ENCODE measurements around the gene NFKB2. TPM values are rescaled to one million over a fixed set of nuclear protein-coding genes. Genes with fewer than 3 reads are reported as not detected.

The NFKB2 gene
- total RNA-seq, 2 experiments from 2014 or later: 241 to 242 TPM

GRCh38 chr10:102394801-102395399 is 605 bp upstream of the NFKB2 start:
- peak; percentile 75 for DNase-seq
- peak overlapping the region; percentile 94 for H3K4me3 Mint-ChIP-seq
- ChIA-PET POLR2A (interaction anchor here (0.7 to 7.9 kb wide), 18 partner anchors 9 to 280 kb away, joined by 3 to 84 read pairs (median 12); partner anchors contain the start of genes C10orf95, CUEDC2, FBXL15 and GBF1), CTCF (interaction anchor here (1.0 to 13.2 kb wide), 12 partner anchors 10 to 257 kb away, joined by 3 to 213 read pairs (median 9); partner anchors contain the start of genes CUEDC2, FBXL15 and SUFU)
- peaks cover 45% of the 10 kb centered on the region for H3K4me1 Mint-ChIP-seq (ENCODE audit: low read depth)
- H3K27me3 Mint-ChIP-seq: no peaks in the 10 kb centered on the region
- H3K27ac Mint-ChIP-seq: peak overlapping the region; percentile 99
- H3K36me3 Mint-ChIP-seq: peaks cover 48% of the 10 kb centered on the region
- intact Hi-C loops (cut with micrococcal nuclease): loop anchor here (1.0 to 5.0 kb wide), 12 partner anchors 26 to 277 kb away; partner anchors contain the start of genes ACTR1A, CUEDC2, GBF1 and NOLC1
- no peaks in the 10 kb centered on the region for H3K9me3 Mint-ChIP-seq

DNA sequence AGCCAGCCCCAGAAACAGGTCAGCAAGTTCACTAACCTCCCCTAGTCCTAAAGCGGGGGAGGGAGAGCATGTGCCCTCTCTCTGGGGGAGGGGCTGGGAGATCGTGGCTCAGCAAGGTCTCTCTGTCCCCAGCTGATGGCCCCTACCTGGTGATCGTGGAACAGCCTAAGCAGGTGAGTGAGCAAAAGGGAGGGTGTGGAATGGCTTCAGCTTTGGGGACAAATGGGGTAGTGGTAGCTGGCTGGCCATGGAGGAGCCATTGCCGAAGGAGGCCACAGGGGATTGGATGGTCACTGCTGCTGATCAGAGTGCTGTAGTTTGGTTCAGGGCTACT is 779 bp downstream of the NFKB2 start:
- CTCF ChIA-PET: interaction anchor here (0.8 to 13.2 kb wide), 8 partner anchors 9 to 169 kb away, joined by 3 to 213 read pairs (median 28); partner anchors contain the start of gene FBXL15
- intact Hi-C loops (cut with micrococcal nuclease): no loop called here
- peak overlapping the region; percentile 99 for H3K27ac Mint-ChIP-seq
- no peaks in the 10 kb centered on the region for H3K9me3 Mint-ChIP-seq
- H3K27me3 Mint-ChIP-seq: no peaks in the 10 kb centered on the region
- DNase-seq: peak; percentile 33
- peak overlapping the region; percentile 94 for H3K4me3 Mint-ChIP-seq
- peaks cover 52% of the 10 kb centered on the region for H3K4me1 Mint-ChIP-seq (ENCODE audit: low read depth)
- POLR2A ChIA-PET: interaction anchor here (1.0 to 7.9 kb wide), 9 partner anchors 9 to 244 kb away, joined by 3 to 84 read pairs (median 12); partner anchors contain the start of genes CUEDC2, FBXL15 and NOLC1
- H3K36me3 Mint-ChIP-seq: peaks cover 58% of the 10 kb centered on the region

DNA sequence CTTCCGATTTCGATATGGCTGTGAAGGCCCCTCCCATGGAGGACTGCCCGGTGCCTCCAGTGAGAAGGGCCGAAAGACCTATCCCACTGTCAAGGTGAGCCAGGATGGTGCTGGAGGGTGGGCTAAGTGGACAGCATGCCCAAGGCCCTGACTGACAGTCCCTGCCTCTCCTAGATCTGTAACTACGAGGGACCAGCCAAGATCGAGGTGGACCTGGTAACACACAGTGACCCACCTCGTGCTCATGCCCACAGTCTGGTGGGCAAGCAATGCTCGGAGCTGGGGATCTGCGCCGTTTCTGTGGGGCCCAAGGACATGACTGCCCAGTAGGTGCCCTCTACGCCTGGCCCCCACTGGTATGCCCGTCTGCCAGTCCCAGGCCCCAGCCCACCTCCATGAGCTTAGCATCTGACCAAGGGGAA is 1.2 kb downstream of the NFKB2 start:
- ChIA-PET CTCF (interaction anchor here (0.8 to 13.2 kb wide), 6 partner anchors 8 to 165 kb away, joined by 3 to 213 read pairs (median 28); partner anchors contain the start of gene FBXL15), POLR2A (interaction anchor here (1.1 to 7.9 kb wide), 4 partner anchors 9 to 244 kb away, joined by 4 to 84 read pairs (median 20); partner anchors contain the start of genes CUEDC2, FBXL15 and NOLC1)
- intact Hi-C loops (cut with micrococcal nuclease): no loop called here
- H3K4me1 Mint-ChIP-seq (ENCODE audit: low read depth): peaks cover 52% of the 10 kb centered on the region
- no peak for DNase-seq
- no peaks in the 10 kb centered on the region for H3K9me3 Mint-ChIP-seq
- peak overlapping the region; percentile 99 for H3K27ac Mint-ChIP-seq
- peaks cover 61% of the 10 kb centered on the region for H3K36me3 Mint-ChIP-seq
- no peaks in the 10 kb centered on the region for H3K27me3 Mint-ChIP-seq
- H3K4me3 Mint-ChIP-seq: peak overlapping the region; percentile 94

- ChIA-PET CTCF (interaction anchor here (1.1 to 13.2 kb wide), 7 partner anchors 8 to 228 kb away, joined by 4 to 213 read pairs (median 32); partner anchors contain the start of gene FBXL15), POLR2A (interaction anchor here (0.6 to 7.9 kb wide), 4 partner anchors 8 to 59 kb away, joined by 3 to 84 read pairs (median 4); partner anchors contain the start of gene FBXL15)
- intact Hi-C loops (cut with micrococcal nuclease): no loop called here
- H3K4me3 Mint-ChIP-seq: peak overlapping the region; percentile 94
- peaks cover 49% of the 10 kb centered on the region for H3K4me1 Mint-ChIP-seq (ENCODE audit: low read depth)
- peak overlapping the region; percentile 99 for H3K27ac Mint-ChIP-seq
- no peaks in the 10 kb centered on the region for H3K27me3 Mint-ChIP-seq
- DNase-seq: peak; percentile 33
- no peaks in the 10 kb centered on the region for H3K9me3 Mint-ChIP-seq
- H3K36me3 Mint-ChIP-seq: peaks cover 67% of the 10 kb centered on the region
Measured at GRCh38 chr10:102397222-102398171, 2.0 kb downstream of the NFKB2 start.

DNA sequence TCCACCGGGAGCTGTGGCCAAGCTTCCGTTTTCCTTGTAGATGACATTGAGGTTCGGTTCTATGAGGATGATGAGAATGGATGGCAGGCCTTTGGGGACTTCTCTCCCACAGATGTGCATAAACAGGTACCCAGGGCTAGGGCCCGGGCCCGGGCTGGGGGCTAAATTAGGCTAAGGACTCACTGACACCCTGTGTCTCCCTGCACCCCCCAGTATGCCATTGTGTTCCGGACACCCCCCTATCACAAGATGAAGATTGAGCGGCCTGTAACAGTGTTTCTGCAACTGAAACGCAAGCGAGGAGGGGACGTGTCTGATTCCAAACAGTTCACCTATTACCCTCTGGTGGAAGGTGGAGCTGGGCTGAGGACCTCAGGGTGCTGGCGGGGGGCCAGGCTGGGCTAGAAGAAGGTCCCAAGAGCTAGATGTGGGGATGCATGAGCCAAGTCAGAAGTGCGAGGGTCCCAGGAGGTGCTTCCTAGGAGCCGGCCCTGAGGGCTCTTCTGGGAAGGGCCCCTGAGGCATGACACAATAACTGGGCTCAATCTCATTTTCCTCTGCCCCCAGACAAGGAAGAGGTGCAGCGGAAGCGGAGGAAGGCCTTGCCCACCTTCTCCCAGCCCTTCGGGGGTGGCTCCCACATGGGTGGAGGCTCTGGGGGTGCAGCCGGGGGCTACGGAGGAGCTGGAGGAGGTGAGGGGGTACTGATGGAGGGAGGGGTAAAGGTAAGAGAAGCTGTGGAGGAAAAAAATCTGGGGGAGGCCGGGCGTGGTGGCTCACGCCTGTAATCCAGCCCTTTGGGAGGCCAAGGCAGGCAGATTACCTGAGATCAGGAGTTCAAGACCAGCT is 2.9 kb downstream of the NFKB2 start:
- ChIA-PET POLR2A (interaction anchor here (0.7 to 7.9 kb wide), 8 partner anchors 9 to 312 kb away, joined by 3 to 84 read pairs (median 6); partner anchors contain the start of genes C10orf95, CUEDC2 and FBXL15), CTCF (interaction anchor here (0.7 to 13.2 kb wide), 22 partner anchors 9 to 263 kb away, joined by 3 to 213 read pairs (median 6); partner anchors contain the start of genes C10orf95, CUEDC2, ELOVL3 and FBXL15)
- Mint-ChIP-seq H3K27ac (peak overlapping the region; percentile 64), H3K4me1 (ENCODE audit: low read depth) (peaks cover 42% of the 10 kb centered on the region), H3K36me3 (peaks cover 67% of the 10 kb centered on the region), H3K9me3 (no peaks in the 10 kb centered on the region), H3K27me3 (no peaks in the 10 kb centered on the region), H3K4me3 (peak overlapping the region; percentile 68)
- DNase-seq: no peak
- intact Hi-C loops (cut with micrococcal nuclease): no loop called here

DNA sequence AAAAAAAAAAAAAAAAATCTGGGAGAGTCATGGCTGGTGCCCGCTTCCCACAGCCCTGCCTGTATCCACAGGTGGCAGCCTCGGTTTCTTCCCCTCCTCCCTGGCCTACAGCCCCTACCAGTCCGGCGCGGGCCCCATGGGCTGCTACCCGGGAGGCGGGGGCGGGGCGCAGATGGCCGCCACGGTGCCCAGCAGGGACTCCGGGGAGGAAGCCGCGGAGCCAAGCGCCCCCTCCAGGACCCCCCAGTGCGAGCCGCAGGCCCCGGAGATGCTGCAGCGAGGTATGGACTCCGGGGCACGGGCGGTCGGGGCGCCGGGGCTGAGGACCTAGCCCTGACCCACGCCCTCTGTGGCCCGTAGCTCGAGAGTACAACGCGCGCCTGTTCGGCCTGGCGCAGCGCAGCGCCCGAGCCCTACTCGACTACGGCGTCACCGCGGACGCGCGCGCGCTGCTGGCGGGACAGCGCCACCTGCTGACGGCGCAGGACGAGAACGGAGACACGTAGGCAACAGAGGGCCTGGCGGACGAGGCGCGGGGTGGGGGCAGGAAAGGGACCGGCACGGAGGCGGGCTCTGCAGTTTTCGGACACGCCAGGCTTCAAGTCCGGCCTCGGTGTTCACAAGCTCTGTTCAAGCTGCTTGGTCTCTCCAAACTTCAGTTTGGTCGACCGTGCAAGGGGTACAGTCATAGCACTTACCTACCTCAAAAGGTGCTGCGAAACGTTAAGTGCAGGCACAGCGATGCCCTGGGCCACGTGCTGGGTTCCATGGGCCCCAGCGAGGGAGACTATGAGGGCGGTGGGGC is 3.9 kb downstream of the NFKB2 start:
- CTCF ChIA-PET: interaction anchor here (0.6 to 13.2 kb wide), 35 partner anchors 8 to 281 kb away, joined by 3 to 213 read pairs (median 5); partner anchors contain the start of genes C10orf95, CUEDC2, ELOVL3 and FBXL15
- H3K27ac Mint-ChIP-seq: peak overlapping the region; percentile 74
- H3K9me3 Mint-ChIP-seq: no peaks in the 10 kb centered on the region
- DNase-seq: peak; percentile 92
- no peaks in the 10 kb centered on the region for H3K27me3 Mint-ChIP-seq
- peak overlapping the region; percentile 68 for H3K4me3 Mint-ChIP-seq
- intact Hi-C loops (cut with micrococcal nuclease): no loop called here
- POLR2A ChIA-PET: interaction anchor here (0.6 to 7.9 kb wide), 10 partner anchors 10 to 1961 kb away, joined by 3 to 84 read pairs (median 6); partner anchors contain the start of genes C10orf95, CUEDC2 and FBXL15
- H3K36me3 Mint-ChIP-seq: peaks cover 71% of the 10 kb centered on the region
- H3K4me1 Mint-ChIP-seq (ENCODE audit: low read depth): peaks cover 40% of the 10 kb centered on the region

- Mint-ChIP-seq H3K36me3 (peaks cover 67% of the 10 kb centered on the region), H3K27ac (peak overlapping the region; percentile 74)
- no peak for DNase-seq
Measured at GRCh38 chr10:102400076-102400475, 4.6 kb downstream of the NFKB2 start.

GRCh38 chr10:102400598-102401341 is 5.3 kb downstream of the NFKB2 start:
- DNase-seq: no peak
- intact Hi-C loops (cut with micrococcal nuclease): no loop called here
- Mint-ChIP-seq H3K36me3 (peaks cover 63% of the 10 kb centered on the region), H3K27ac (peak overlapping the region; percentile 42), H3K27me3 (no peaks in the 10 kb centered on the region), H3K4me1 (ENCODE audit: low read depth) (peaks cover 40% of the 10 kb centered on the region), H3K4me3 (peak overlapping the region; percentile 37), H3K9me3 (no peaks in the 10 kb centered on the region)
- ChIA-PET CTCF (interaction anchor here (0.6 to 13.2 kb wide), 12 partner anchors 9 to 231 kb away, joined by 3 to 213 read pairs (median 10); partner anchors contain the start of genes C10orf95, CUEDC2 and FBXL15), POLR2A (interaction anchor here (2.5 to 7.9 kb wide), 2 partner anchors 9 to 21 kb away, joined by 10 to 84 read pairs; partner anchors contain the start of gene FBXL15)

More at GRCh38 chr10:102400076-102400475, 4.6 kb downstream of the NFKB2 start:
- intact Hi-C loops (cut with micrococcal nuclease): no loop called here
- Mint-ChIP-seq H3K4me1 (ENCODE audit: low read depth) (peaks cover 40% of the 10 kb centered on the region), H3K9me3 (no peaks in the 10 kb centered on the region), H3K27me3 (no peaks in the 10 kb centered on the region), H3K4me3 (peak overlapping the region; percentile 68)
- CTCF ChIA-PET: interaction anchor here (0.6 to 13.2 kb wide), 26 partner anchors 8 to 281 kb away, joined by 3 to 213 read pairs (median 6); partner anchors contain the start of genes C10orf95, CUEDC2 and FBXL15
- POLR2A ChIA-PET: interaction anchor here (0.6 to 7.9 kb wide), 5 partner anchors 9 to 171 kb away, joined by 3 to 84 read pairs (median 9); partner anchors contain the start of genes CUEDC2 and FBXL15

DNA sequence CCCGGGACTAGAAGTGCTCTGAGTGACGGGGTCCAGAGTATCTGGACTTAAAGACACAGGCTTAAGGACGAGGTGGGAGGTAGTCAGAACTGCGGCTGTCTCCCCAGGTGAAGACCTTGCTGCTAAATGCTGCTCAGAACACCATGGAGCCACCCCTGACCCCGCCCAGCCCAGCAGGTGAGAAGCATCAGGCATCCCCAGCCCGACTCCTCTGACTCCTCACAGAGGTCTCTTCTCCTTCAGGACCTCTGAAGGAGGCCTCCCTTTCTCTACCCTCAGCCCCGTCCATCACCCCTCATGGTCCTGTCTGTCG is 5.8 kb downstream of the NFKB2 start:
- intact Hi-C loops (cut with micrococcal nuclease): no loop called here
- H3K27ac Mint-ChIP-seq: peak overlapping the region; percentile 2
- no peak for DNase-seq
- no peaks in the 10 kb centered on the region for H3K9me3 Mint-ChIP-seq
- ChIA-PET POLR2A (interaction anchor here (0.9 kb wide), 1 partner anchor 14 kb away, joined by 3 read pairs; no protein-coding TSS in a partner anchor), CTCF (interaction anchor here (2.3 to 13.2 kb wide), 2 partner anchors 77 to 169 kb away, joined by 8 to 213 read pairs; no protein-coding TSS in a partner anchor)
- H3K4me1 Mint-ChIP-seq (ENCODE audit: low read depth): peaks cover 38% of the 10 kb centered on the region
- H3K36me3 Mint-ChIP-seq: peaks cover 58% of the 10 kb centered on the region
- H3K4me3 Mint-ChIP-seq: no peak overlapping the region
- no peaks in the 10 kb centered on the region for H3K27me3 Mint-ChIP-seq
